IMR-90 (cell line): ENCODE data around the gene UPB1. TPM values are rescaled to one million over a fixed set of nuclear protein-coding genes. Genes with fewer than 3 reads are reported as not detected.

Source experiments
- ATAC-seq: fragments of 200-7000 bp; cut with Tn5 transposase; 2 replicates; pipeline ENCODE4 v1.9.1; 2020; ENCODE audit warnings: low read depth, mild to moderate bottlenecking, moderate library complexity
- BruUV-seq: library from RNA; stranded (reverse); fragments of 400-500 nt; replicated peaks from 2 replicates; lab custom pipeline; 2021; lab: Mats Ljungman, UMichigan
- CTCF ChIA-PET: fragments of 300-600 bp; formaldehyde crosslinking; extraction: SDS; loops from one replicate; lab custom pipeline; 2021; ENCODE audit warnings: antibody characterized with exemption; lab: Yijun Ruan, JAX
- POLR2A ChIA-PET: fragments of 300-600 bp; sonication (Branson Sonifier 250); formaldehyde crosslinking; loops from one replicate; lab custom pipeline; 2022; ENCODE audit warnings: antibody characterized with exemption; ENCODE audit not compliant: unreplicated experiment; lab: Charles Lee
- DNase-seq: peaks from one replicate; pipeline ENCODE4 v3.0.0; 2013
- H2AFZ ChIP-seq: replicated peaks from 2 replicates; pipeline ENCODE3; 2013; ENCODE audit warnings: low read length, mild to moderate bottlenecking; ENCODE audit not compliant: poor library complexity
- H2AK5ac ChIP-seq: 2 replicates; pipeline ENCODE4 v1.6.1; 2013; ENCODE audit warnings: low read depth, low read length, inconsistent platforms
- H2AK9ac ChIP-seq: replicated peaks from 2 replicates; pipeline ENCODE3; 2013; ENCODE audit warnings: mild to moderate bottlenecking, low read depth, low read length, moderate library complexity; ENCODE audit not compliant: poor library complexity
- H2BK120ac ChIP-seq: 2 replicates; pipeline ENCODE4 v1.6.1; 2013; ENCODE audit warnings: low read depth, low read length, inconsistent platforms
- H2BK15ac ChIP-seq: 3 replicates; pipeline ENCODE4 v1.6.1; 2013; ENCODE audit warnings: low read depth, low read length, inconsistent platforms
- H2BK20ac ChIP-seq: 2 replicates; pipeline ENCODE4 v1.6.1; 2013; ENCODE audit warnings: low read depth, mild to moderate bottlenecking, inconsistent platforms, low read length, moderate library complexity
- H2BK5ac ChIP-seq: 2 replicates; pipeline ENCODE4 v1.6.1; 2013; ENCODE audit warnings: mild to moderate bottlenecking, low read depth, low read length, inconsistent platforms; ENCODE audit not compliant: poor library complexity, severe bottlenecking
- H3K14ac ChIP-seq: replicated peaks from 2 replicates; pipeline ENCODE4 v1.6.1; 2013; ENCODE audit warnings: low read depth, low read length, inconsistent platforms
- H3K18ac ChIP-seq: 2 replicates; pipeline ENCODE4 v1.6.1; 2013; ENCODE audit warnings: low read depth, low read length, control low read depth
- H3K23ac ChIP-seq: 2 replicates; pipeline ENCODE4 v1.6.1; 2013; ENCODE audit warnings: low read depth, low read length, inconsistent platforms
- H3K27ac ChIP-seq: 2 replicates; pipeline ENCODE4 v1.5.1; 2013; ENCODE audit warnings: mild to moderate bottlenecking, control low read depth, low read length; ENCODE audit not compliant: insufficient read depth
- H3K27me3 ChIP-seq: 2 replicates; pipeline ENCODE4 v1.6.1; 2013; ENCODE audit warnings: low read length; ENCODE audit not compliant: control insufficient read depth, insufficient read depth
- H3K36me3 ChIP-seq: 2 replicates; pipeline ENCODE4 v1.6.1; 2013; ENCODE audit warnings: low read length, mixed read lengths; ENCODE audit not compliant: control insufficient read depth, insufficient read depth
- H3K4ac ChIP-seq: 2 replicates; pipeline ENCODE4 v1.6.1; 2013; ENCODE audit warnings: low read depth, low read length, inconsistent platforms
- H3K4me1 ChIP-seq: 2 replicates; pipeline ENCODE4 v1.6.1; 2013; ENCODE audit warnings: low read length, mixed read lengths; ENCODE audit not compliant: control insufficient read depth, insufficient read depth
- H3K4me2 ChIP-seq: 2 replicates; pipeline ENCODE4 v1.6.1; 2013; ENCODE audit warnings: low read depth, mild to moderate bottlenecking, control low read depth, low read length, moderate library complexity
- H3K4me3 ChIP-seq: 2 replicates; pipeline ENCODE4 v1.5.1; 2013; ENCODE audit warnings: low read depth, mild to moderate bottlenecking, control low read depth, low read length, moderate library complexity; ENCODE audit not compliant: insufficient read depth
- H3K56ac ChIP-seq: 2 replicates; pipeline ENCODE4 v1.6.1; 2013; ENCODE audit warnings: low read length, inconsistent platforms; ENCODE audit not compliant: insufficient read depth; ENCODE audit errors: extremely low read depth
- H3K79me1 ChIP-seq, 2 experiments: 2 replicates each; pipeline ENCODE4 v1.6.1; 2013; ENCODE audit warnings: low read length in 2 of 2, inconsistent platforms in 1 of 2, low read depth in 1 of 2
- H3K9ac ChIP-seq: 2 replicates; pipeline ENCODE4 v1.6.1; 2013; ENCODE audit warnings: low read depth, low read length, control low read depth
- H3K9me1 ChIP-seq: 2 replicates; pipeline ENCODE4 v1.6.1; 2013; ENCODE audit warnings: low read length, inconsistent platforms; ENCODE audit not compliant: insufficient read depth
- H3K9me3 ChIP-seq: 2 replicates; pipeline ENCODE4 v1.6.1; 2013; ENCODE audit warnings: low read length; ENCODE audit not compliant: control insufficient read depth, insufficient read depth
- H4K20me1 ChIP-seq: 2 replicates; pipeline ENCODE4 v1.6.1; 2013; ENCODE audit warnings: low read length, inconsistent platforms; ENCODE audit not compliant: insufficient read depth
- H4K5ac ChIP-seq: 2 replicates; pipeline ENCODE4 v1.6.1; 2013; ENCODE audit warnings: mild to moderate bottlenecking, low read depth, low read length, control low read depth
- H4K8ac ChIP-seq, 2 experiments: 2 replicates each; pipeline ENCODE4 v1.6.1; 2013; ENCODE audit warnings: low read depth in 2 of 2, low read length in 2 of 2, control low read depth in 1 of 2, inconsistent platforms in 1 of 2
- H4K91ac ChIP-seq: 2 replicates; pipeline ENCODE4 v1.6.1; 2013; ENCODE audit warnings: low read depth, low read length, inconsistent platforms; ENCODE audit not compliant: insufficient read depth
- CEBPB ChIP-seq: IDR thresholded peaks from 2 replicates; pipeline ENCODE4 v1.6.1; 2012; ENCODE audit warnings: low read depth, low read length, improper control_type of control experiment
- RCOR1 ChIP-seq: IDR thresholded peaks from 2 replicates; pipeline ENCODE4 v1.6.1; 2012; ENCODE audit warnings: mild to moderate bottlenecking, low read length, improper control_type of control experiment; ENCODE audit not compliant: insufficient replicate concordance
- SMC3 ChIP-seq: fragments of 150-350 bp; IDR thresholded peaks from 2 replicates; pipeline ENCODE4 v1.6.1; 2016; ENCODE audit warnings: low read depth, mild to moderate bottlenecking, antibody characterized with exemption, low read length, moderate library complexity
- WGBS, 2 experiments: methylation state at CpG; one replicate each; pipeline versions ENCODE4 v1.1.5 to v1.1.7; 2013; ENCODE audit warnings: missing lambda C conversion rate in 2 of 2; ENCODE audit not compliant: insufficient read length in 1 of 2; ENCODE audit errors: extremely low coverage in 2 of 2; 5-methylcytosine and 5-hydroxymethylcytosine counted together
- dilution Hi-C: fragments of 300-500 bp; cut with HindIII; formaldehyde crosslinking; loops from one replicate; pipeline ENCODE4 v1.14.3; 2018; ENCODE audit warnings: low sequenced_read_pairs; ENCODE audit not compliant: unreplicated experiment
- in situ Hi-C: fragments of 300-500 bp; cut with MboI; formaldehyde crosslinking; loops from 3 replicates; pipeline ENCODE4 v1.14.3; 2019; ENCODE audit warnings: low sequenced_read_pairs, inconsistent platforms, mixed read lengths
- intact Hi-C: fragments of 100-400 bp; cut with micrococcal nuclease; formaldehyde crosslinking; loops from 2 replicates; pipeline ENCODE4 v1.10.0; 2022
- polyA plus RNA-seq, 3 experiments: library from polyadenylated mRNA; depleted of rRNA; stranded (reverse); fragments of >200 nt; gene quantifications; 2 replicates each; pipeline ENCODE4 v1.2.3, GENCODE V29; 2012; ENCODE audit warnings: low replicate concordance in 1 of 3
- total RNA-seq: library from RNA; depleted of rRNA; stranded (reverse); fragments of >200 nt; gene quantifications from 2 replicates; pipeline ENCODE4 v1.2.3, GENCODE V29; 2012

The UPB1 gene
- total and polyA plus RNA-seq, 2 of the 4 experiments (the other 2 are of a cell fraction), result under 0.01 to 0.02 TPM

DNA sequence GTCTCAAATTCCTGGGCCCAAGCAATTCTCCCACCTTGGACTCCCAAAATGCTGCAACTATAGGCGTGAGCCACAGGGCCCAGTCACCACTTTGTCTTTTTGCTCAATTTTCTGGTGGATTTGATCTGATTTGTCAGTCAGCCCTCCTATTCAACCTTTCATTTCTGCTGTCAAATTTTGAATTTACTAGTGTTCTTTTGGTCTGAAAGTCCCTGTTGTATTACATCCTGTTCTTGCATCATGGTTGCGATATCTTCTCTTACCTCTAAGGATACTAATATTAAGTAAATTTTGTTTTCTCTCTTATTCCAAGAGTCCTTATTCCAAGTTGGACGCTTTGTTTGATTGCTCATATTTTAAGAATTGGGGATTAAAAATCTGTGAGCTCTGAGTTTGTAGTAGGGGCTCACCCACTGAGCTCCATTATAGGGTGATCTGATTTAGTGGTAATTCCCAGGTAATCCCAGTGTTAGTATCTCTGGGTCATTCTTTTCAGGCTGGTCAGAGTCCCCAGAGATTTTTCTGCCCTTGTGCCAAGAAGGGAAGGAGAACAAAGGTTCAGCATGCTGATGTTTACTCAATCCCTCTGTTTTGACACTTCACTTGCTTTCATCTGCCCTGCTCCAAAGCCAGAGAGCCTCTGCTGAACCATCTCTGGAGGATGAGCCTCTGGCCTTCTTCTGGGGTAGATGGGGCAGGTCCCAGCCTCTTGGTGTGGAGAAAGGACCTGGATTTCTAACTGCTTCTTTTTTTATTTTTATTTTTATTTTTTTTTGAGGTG is 10.0 kb downstream of the UPB1 start:
- dilution Hi-C loops, result no loop called here
- Histone ChIP-seq H3K9me1 (peaks cover 2% of the 10 kb centered on the region; the same call in 1 of the 2 replicates), H3K4me1 (peaks cover 5% of the 10 kb centered on the region), H3K9ac (no peak overlapping the region), H3K23ac (no peak overlapping the region), H2AFZ (no peak overlapping the region), H3K14ac (no peak overlapping the region), H3K79me1 (no peaks in the 10 kb centered on the region), H3K9me3 (no peaks in the 10 kb centered on the region), H3K4me3 (no peak overlapping the region), H3K27ac (no peak overlapping the region), H2BK5ac (no peak overlapping the region), H2BK120ac (no peak overlapping the region), H3K36me3 (no peaks in the 10 kb centered on the region), H2BK20ac (no peak overlapping the region), H4K20me1 (no peaks in the 10 kb centered on the region), H4K8ac (no peak overlapping the region), H3K56ac (no peak overlapping the region), H3K4ac (no peak overlapping the region), H2AK5ac (no peak overlapping the region), H3K4me2 (no peak overlapping the region), H4K5ac (no peak overlapping the region), H4K91ac (no peak overlapping the region), H3K27me3 (peaks cover 3% of the 10 kb centered on the region; the same call in 1 of the 2 replicates), H2AK9ac (no peak overlapping the region), H2BK15ac (no peak overlapping the region), H3K18ac (no peak overlapping the region)
- intact Hi-C loops, result no loop called here
- no peak for DNase-seq
- no TSS peak for BruUV-seq
- CTCF ChIA-PET, result interaction anchor here (1.0 kb wide), 1 partner anchor 82 kb away, joined by 3 read pairs; no protein-coding TSS in a partner anchor
- WGBS, 2 experiments, result no CpG with 5 or more reads among the region's 3 CpGs
- in situ Hi-C loops, result loop anchor here (5.0 kb wide), 1 partner anchor 88 kb away; no protein-coding TSS in a partner anchor
- no peak for ATAC-seq
- POLR2A ChIA-PET, result no interaction called here
- 0 out of 2 replicates have a peak, but pooled peaks have one; percentile 9 for TF ChIP-seq CEBPB
- no peak for TF ChIP-seq RCOR1
- TF ChIP-seq SMC3, result no peak
